PC-3 (cell line): ENCODE measurements around the gene ACTR3C.

ENCODE experiments used
- CTCF ChIP-seq: fragments of 300-600 bp; sonication (generic); conservative IDR thresholded peaks from 2 replicates; pipeline ENCODE4 v1.5.1; 2017; ENCODE audit warnings: antibody characterized with exemption, low read depth, mild to moderate bottlenecking, low read length
- EZH2 ChIP-seq: fragments of 300-600 bp; sonication (generic); IDR thresholded peaks from one replicate; pipeline ENCODE4 v1.6.1; 2017; ENCODE audit warnings: antibody characterized with exemption, mild to moderate bottlenecking, low read length; ENCODE audit not compliant: unreplicated experiment
- EZH2phosphoT487 ChIP-seq: fragments of 300-600 bp; sonication (generic); IDR thresholded peaks from 2 replicates; pipeline ENCODE4 v1.6.1; 2018; ENCODE audit warnings: mild to moderate bottlenecking, antibody characterized with exemption, low read length, borderline replicate concordance

GRCh38 chr7:150357771-150358427 is 34.6 kb upstream of the ACTR3C start:
- TF ChIP-seq CTCF, result no peak
- no peak for TF ChIP-seq EZH2phosphoT487
- no peak for TF ChIP-seq EZH2
